HepG2 (cell line): Measurements from ENCODE around the gene EBP. TPM values are rescaled to one million over a fixed set of nuclear protein-coding genes. Genes with fewer than 3 reads are reported as not detected.

Source experiments
- ARNT ChIP-seq: fragments of 450-650 bp; IDR thresholded peaks from 2 replicates; pipeline ENCODE4 v1.6.1; 2017
- BHLHE40 ChIP-seq: IDR thresholded peaks from 2 replicates; pipeline ENCODE4 v1.6.1; 2011; ENCODE audit warnings: low read length, improper control_type of control experiment
- CEBPB ChIP-seq: IDR thresholded peaks from 2 replicates; pipeline ENCODE4 v1.6.1; 2011; ENCODE audit warnings: low read depth, low read length, improper control_type of control experiment, borderline replicate concordance
- ERF ChIP-seq: IDR thresholded peaks from 2 replicates; pipeline ENCODE4 v1.6.1; 2018; ENCODE audit warnings: missing biosample characterization, missing genetic modification reagents
- FOXK1 ChIP-seq: sonication (generic); formaldehyde crosslinking; IDR thresholded peaks from 2 replicates; pipeline ENCODE4 v1.4.0; 2020; ENCODE audit warnings: low read depth, missing genetic modification reagents, borderline replicate concordance
- HNRNPH1 ChIP-seq: fragments of 200-400 bp; formaldehyde crosslinking; optimal IDR thresholded peaks from 2 replicates; pipeline ENCODE3; 2017; ENCODE audit warnings: mild to moderate bottlenecking, low read depth, low read length
- KLF16 ChIP-seq, 2 experiments: sonication (generic) in 1 of 2; formaldehyde crosslinking in 1 of 2; IDR thresholded peaks; 2 replicates each; pipeline versions ENCODE4 v1.6.1 to v1.8.0; 2016 to 2023; ENCODE audit warnings: missing genetic modification reagents in 2 of 2, missing compliant biosample characterization in 1 of 2
- MTA3 ChIP-seq: sonication (generic); formaldehyde crosslinking; IDR thresholded peaks from 2 replicates; pipeline ENCODE4 v1.4.0; 2020; ENCODE audit warnings: missing genetic modification reagents
- NR2C2 ChIP-seq: sonication (generic); formaldehyde crosslinking; IDR thresholded peaks from 2 replicates; pipeline ENCODE4 v1.4.0; 2020; ENCODE audit warnings: missing genetic modification reagents, mild to moderate bottlenecking, moderate library complexity, borderline replicate concordance
- PLRG1 ChIP-seq: fragments of 450-650 bp; conservative IDR thresholded peaks from 2 replicates; pipeline ENCODE4 v1.6.1; 2016
- POGZ ChIP-seq: sonication (generic); formaldehyde crosslinking; IDR thresholded peaks from 2 replicates; pipeline ENCODE4 v1.4.0; 2020; ENCODE audit warnings: mild to moderate bottlenecking, missing genetic modification reagents
- REPIN1 ChIP-seq: sonication (generic); formaldehyde crosslinking; IDR thresholded peaks from 2 replicates; pipeline ENCODE4 v1.8.0; 2022; ENCODE audit warnings: missing genetic modification reagents, low read depth, mild to moderate bottlenecking, borderline replicate concordance
- SIN3B ChIP-seq: fragments of 150-350 bp; IDR thresholded peaks from 2 replicates; pipeline ENCODE4 v1.6.1; 2014; ENCODE audit warnings: low read length
- SP1 ChIP-seq, 2 experiments: fragments of 450-650 bp in 1 of 2; sonication (generic) in 1 of 2; formaldehyde crosslinking in 1 of 2; IDR thresholded peaks; 2 replicates each; pipeline versions ENCODE4 v1.4.0 to v1.6.1; 2016 to 2020; ENCODE audit warnings: missing genetic modification reagents in 1 of 2
- TBX3 ChIP-seq: fragments of 450-650 bp; IDR thresholded peaks from 2 replicates; pipeline ENCODE4 v1.6.1; 2017; ENCODE audit warnings: antibody characterized with exemption, mild to moderate bottlenecking, inconsistent platforms, borderline replicate concordance
- ZMYM2 ChIP-seq: sonication (generic); formaldehyde crosslinking; IDR thresholded peaks from 2 replicates; pipeline ENCODE4 v1.8.0; 2022; ENCODE audit warnings: mild to moderate bottlenecking, missing genetic modification reagents
- ZNF30 ChIP-seq: sonication (generic); formaldehyde crosslinking; IDR thresholded peaks from 2 replicates; pipeline ENCODE4 v1.5.0; 2020; ENCODE audit warnings: mild to moderate bottlenecking, missing genetic modification reagents
- ZNF451 ChIP-seq: sonication (generic); formaldehyde crosslinking; IDR thresholded peaks from 2 replicates; pipeline ENCODE4 v1.5.0; 2020; ENCODE audit warnings: mild to moderate bottlenecking, missing genetic modification reagents
- ZNF709 ChIP-seq: sonication (generic); formaldehyde crosslinking; IDR thresholded peaks from 2 replicates; pipeline ENCODE4 v1.5.0; 2020; ENCODE audit warnings: mild to moderate bottlenecking, missing genetic modification reagents
- ZSCAN25 ChIP-seq: sonication (generic); formaldehyde crosslinking; IDR thresholded peaks from 2 replicates; pipeline ENCODE4 v1.8.0; 2022; ENCODE audit warnings: mild to moderate bottlenecking, missing genetic modification reagents
- polyA plus RNA-seq, 8 experiments: library from polyadenylated mRNA; depleted of rRNA in 3 of 8; stranded (reverse) in 7 of 8; unstranded in 1 of 8; fragments of >200 nt; fragmentation: Illumina TruSeq in 4 of 8; extraction: Trizol in 4 of 8; gene quantifications; 2 replicates each; pipeline versions ENCODE4 v1.2.1 to v1.2.3, GENCODE V29; 2011 to 2016; ENCODE audit warnings: low read depth in 4 of 8, missing spikeins in 1 of 8, mixed read lengths in 1 of 8; ENCODE audit not compliant: insufficient read depth in 1 of 8
- total RNA-seq, 5 experiments: library from RNA; depleted of rRNA; stranded (reverse); fragments of >200 nt; fragmentation: Illumina TruSeq; extraction: Trizol; gene quantifications; 2 replicates each; pipeline ENCODE4 v1.2.3, GENCODE V29; 2016; ENCODE audit warnings: low read depth in 1 of 5
- TF ChIP-seq, protein P1 (sequence below): sonication (generic); formaldehyde crosslinking; IDR thresholded peaks from 2 replicates; pipeline ENCODE4 v1.5.0; 2020; ENCODE audit warnings: mild to moderate bottlenecking, missing genetic modification reagents
- TF ChIP-seq, protein P2 (sequence below): sonication (generic); formaldehyde crosslinking; IDR thresholded peaks from 2 replicates; pipeline ENCODE4 v1.4.0; 2020; ENCODE audit warnings: mild to moderate bottlenecking, missing genetic modification reagents
- TF ChIP-seq, protein P3 (sequence below): IDR thresholded peaks from 2 replicates; pipeline ENCODE4 v1.6.1; 2012; ENCODE audit warnings: low read length, improper control_type of control experiment
- TF ChIP-seq, protein P4 (sequence below): IDR thresholded peaks from 2 replicates; pipeline ENCODE4 v1.6.1; 2016; ENCODE audit warnings: missing biosample characterization, missing genetic modification reagents, low read depth

The EBP gene
- total and polyA plus RNA-seq, 2 of the 13 experiments (the other 11 are each of a cell fraction or from before 2014, with no cell fraction given): 106 to 260 TPM

DNA sequence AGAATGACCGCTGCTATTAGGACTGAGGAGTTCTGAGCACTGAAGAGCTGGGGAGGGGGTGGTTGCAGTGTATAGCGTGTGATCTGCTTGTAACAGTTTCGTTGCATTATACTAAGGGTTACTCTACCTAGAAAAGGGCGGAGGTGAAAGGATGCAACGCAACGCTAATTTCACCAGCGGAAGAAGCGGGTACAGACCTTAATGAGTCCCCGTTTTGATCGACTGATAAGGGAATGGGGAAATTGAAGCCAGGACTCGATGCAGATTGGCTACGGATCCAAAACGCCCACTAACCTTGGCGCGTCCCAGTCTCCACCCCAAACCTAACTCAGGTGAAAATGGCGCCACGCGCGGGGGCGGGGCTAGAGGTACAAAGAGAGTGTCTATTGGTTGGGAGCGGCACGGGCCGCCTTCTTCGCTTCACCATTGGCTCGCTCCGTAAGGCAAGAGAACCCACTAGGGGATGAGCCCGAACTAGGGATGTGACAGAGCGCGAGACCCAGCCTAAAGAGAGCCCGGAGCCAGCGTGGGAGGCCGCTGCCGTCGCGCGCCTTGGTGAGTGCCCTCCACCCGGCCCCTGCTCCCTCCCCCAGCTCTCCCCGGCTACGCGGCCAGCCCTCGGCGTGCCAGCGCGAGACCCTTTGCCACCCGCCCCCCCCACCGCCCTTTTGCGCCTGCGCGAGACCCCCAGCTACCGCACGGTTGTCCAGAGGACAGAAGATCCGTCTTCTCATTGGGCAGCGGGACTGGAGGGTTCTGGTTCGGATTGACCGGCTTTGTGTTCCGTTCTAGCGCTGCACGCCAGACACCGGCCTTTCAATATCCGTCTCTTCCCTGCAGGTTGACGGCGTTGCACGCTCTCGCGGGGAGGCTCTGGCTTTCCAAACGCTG, at the start of gene EBP (continued):
- no peak for TF ChIP-seq ARNT
- no peak for TF ChIP-seq ZNF709
- TF ChIP-seq BHLHE40: peak; percentile 77
- TF ChIP-seq PLRG1: no peak
- TF ChIP-seq CEBPB: no peak
- TF ChIP-seq, protein P1, sequence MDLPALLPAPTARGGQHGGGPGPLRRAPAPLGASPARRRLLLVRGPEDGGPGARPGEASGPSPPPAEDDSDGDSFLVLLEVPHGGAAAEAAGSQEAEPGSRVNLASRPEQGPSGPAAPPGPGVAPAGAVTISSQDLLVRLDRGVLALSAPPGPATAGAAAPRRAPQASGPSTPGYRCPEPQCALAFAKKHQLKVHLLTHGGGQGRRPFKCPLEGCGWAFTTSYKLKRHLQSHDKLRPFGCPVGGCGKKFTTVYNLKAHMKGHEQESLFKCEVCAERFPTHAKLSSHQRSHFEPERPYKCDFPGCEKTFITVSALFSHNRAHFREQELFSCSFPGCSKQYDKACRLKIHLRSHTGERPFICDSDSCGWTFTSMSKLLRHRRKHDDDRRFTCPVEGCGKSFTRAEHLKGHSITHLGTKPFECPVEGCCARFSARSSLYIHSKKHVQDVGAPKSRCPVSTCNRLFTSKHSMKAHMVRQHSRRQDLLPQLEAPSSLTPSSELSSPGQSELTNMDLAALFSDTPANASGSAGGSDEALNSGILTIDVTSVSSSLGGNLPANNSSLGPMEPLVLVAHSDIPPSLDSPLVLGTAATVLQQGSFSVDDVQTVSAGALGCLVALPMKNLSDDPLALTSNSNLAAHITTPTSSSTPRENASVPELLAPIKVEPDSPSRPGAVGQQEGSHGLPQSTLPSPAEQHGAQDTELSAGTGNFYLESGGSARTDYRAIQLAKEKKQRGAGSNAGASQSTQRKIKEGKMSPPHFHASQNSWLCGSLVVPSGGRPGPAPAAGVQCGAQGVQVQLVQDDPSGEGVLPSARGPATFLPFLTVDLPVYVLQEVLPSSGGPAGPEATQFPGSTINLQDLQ (CRISPR knock-in tag): no peak
- TF ChIP-seq ERF: no peak
- no peak for TF ChIP-seq POGZ (CRISPR knock-in tag)
- TF ChIP-seq TBX3: no peak
- TF ChIP-seq SP1 (IDR thresholded peaks at IDR 0.05): no peak
- peak; percentile 68 for TF ChIP-seq SP1 (CRISPR knock-in tag; IDR thresholded peaks at IDR 0.05)
- TF ChIP-seq ZNF30 (CRISPR knock-in tag): no peak
- TF ChIP-seq MTA3 (CRISPR knock-in tag): no peak
- TF ChIP-seq FOXK1 (CRISPR knock-in tag): 0 out of 2 replicates have a peak, but pooled peaks have one; percentile 16
- TF ChIP-seq NR2C2 (CRISPR knock-in tag): no peak
- no peak for TF ChIP-seq ZMYM2
- no peak for TF ChIP-seq REPIN1 (CRISPR knock-in tag)
- TF ChIP-seq, protein P2, sequence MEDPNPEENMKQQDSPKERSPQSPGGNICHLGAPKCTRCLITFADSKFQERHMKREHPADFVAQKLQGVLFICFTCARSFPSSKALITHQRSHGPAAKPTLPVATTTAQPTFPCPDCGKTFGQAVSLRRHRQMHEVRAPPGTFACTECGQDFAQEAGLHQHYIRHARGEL (CRISPR knock-in tag): no peak
- no peak for TF ChIP-seq SIN3B
- TF ChIP-seq, protein P3, sequence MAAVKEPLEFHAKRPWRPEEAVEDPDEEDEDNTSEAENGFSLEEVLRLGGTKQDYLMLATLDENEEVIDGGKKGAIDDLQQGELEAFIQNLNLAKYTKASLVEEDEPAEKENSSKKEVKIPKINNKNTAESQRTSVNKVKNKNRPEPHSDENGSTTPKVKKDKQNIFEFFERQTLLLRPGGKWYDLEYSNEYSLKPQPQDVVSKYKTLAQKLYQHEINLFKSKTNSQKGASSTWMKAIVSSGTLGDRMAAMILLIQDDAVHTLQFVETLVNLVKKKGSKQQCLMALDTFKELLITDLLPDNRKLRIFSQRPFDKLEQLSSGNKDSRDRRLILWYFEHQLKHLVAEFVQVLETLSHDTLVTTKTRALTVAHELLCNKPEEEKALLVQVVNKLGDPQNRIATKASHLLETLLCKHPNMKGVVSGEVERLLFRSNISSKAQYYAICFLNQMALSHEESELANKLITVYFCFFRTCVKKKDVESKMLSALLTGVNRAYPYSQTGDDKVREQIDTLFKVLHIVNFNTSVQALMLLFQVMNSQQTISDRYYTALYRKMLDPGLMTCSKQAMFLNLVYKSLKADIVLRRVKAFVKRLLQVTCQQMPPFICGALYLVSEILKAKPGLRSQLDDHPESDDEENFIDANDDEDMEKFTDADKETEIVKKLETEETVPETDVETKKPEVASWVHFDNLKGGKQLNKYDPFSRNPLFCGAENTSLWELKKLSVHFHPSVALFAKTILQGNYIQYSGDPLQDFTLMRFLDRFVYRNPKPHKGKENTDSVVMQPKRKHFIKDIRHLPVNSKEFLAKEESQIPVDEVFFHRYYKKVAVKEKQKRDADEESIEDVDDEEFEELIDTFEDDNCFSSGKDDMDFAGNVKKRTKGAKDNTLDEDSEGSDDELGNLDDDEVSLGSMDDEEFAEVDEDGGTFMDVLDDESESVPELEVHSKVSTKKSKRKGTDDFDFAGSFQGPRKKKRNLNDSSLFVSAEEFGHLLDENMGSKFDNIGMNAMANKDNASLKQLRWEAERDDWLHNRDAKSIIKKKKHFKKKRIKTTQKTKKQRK: no peak
- TF ChIP-seq ZSCAN25: no peak
- no peak for TF ChIP-seq ZNF451 (CRISPR knock-in tag)
- no peak for TF ChIP-seq HNRNPH1
- no peak for TF ChIP-seq KLF16 (CRISPR knock-in tag; IDR thresholded peaks at IDR 0.05)
- TF ChIP-seq, protein P4, sequence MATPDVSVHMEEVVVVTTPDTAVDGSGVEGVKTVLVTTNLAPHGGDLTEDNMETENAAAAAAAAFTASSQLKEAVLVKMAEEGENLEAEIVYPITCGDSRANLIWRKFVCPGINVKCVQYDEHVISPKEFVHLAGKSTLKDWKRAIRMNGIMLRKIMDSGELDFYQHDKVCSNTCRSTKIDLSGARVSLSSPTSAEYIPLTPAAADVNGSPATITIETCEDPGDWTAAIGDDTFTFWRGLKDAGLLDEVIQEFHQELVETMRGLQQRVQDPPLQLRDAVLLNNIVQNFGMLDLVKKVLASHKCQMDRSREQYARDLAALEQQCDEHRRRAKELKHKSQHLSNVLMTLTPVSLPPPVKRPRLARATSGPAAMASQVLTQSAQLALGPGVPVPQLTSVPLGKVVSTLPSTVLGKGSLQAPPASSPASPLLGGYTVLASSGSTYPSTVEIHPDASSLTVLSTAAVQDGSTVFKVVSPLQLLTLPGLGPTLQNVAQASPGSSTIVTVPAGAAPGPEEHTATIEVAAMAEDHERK (CRISPR knock-in tag): no peak
